ENCODE data around the gene FNBP1.
"Not testable (repeated sequence)": the region's sequence is repeated elsewhere in the genome, so short reads cannot be mapped to it uniquely, and the experiment has no call there.

Gene FNBP1

DNA sequence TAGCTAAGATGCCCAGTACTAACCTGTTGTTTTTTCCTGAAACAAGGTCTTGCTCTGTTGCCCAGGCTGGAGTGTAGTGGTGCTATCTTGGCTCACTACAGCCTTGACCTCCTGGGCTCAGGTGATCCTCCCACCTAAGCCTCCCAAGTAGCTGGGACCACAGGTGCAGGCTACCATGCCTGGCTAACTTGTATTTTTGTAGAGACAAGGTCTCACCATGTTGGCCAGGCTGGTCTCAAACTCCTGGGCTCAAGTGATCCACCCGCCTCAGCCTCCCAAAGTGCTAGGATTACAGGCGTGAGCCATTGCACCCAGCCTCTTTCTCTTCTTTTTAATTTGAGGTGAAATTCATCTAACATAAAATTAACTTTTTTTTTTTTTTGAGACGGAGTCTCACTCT, 21.1 kb downstream of the FNBP1 start:
- not testable (repeated sequence) for DNase-seq (ENCODE audit: low read depth)

DNA sequence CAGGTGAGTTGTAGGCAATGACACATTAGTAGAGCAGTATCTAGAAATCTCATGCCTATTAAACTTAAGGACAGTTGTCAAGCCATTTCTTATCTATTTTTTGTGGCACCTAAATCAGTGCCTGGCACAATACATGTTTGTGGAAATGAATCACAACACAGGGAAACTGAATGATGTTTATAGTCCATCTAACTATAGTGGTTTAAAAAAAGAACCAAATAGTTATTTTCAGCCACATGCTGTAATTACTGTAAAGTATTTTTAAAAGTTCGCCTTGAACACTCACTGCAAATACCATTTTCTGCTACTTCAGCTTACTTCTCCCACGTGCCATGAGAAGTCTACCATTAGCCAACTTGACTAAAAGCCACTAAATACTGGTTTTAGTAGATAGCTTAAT, 21.9 kb downstream of the FNBP1 start:
- DNase-seq (ENCODE audit: low read depth), result no peak

DNA sequence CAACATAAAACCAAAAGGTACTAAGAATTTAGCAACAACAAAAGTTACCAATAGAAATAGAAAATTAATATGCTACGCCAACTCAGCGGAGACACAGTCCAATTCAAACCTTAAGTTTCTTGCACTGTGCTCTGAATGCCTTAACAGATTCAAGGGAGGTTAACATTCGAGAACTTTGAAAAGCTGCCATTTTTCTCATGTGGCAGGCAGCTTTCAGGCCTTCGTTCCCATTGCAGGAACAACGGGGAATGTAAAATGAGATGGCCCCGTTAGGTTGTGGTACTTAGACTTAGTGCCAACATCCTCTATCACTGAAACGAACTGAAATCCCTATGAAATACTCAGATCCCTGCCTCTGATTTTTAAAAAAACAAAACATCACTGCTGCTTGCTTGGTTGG, 22.4 kb downstream of the FNBP1 start:
- no peak for DNase-seq (ENCODE audit: low read depth)

DNA sequence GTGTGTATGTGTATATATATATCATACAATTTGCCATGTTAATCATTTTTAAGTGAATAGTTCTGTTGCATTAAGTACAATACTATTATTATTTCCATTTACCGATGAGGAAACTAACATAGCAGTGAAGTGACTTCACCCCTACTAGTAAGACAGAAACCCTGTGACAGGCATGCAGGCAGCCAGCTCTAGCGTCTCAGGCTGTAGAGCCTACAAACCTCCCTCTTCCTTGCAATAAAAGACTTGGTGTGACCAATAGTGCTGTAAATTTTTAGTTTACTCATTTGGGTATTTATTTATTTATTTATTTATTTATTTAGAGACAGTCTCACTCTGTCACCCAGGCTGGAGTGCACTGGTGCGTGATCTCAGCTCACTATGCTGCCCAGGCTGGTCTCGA, 24.7 kb downstream of the FNBP1 start:
- DNase-seq (ENCODE audit: low read depth), result no peak

DNA sequence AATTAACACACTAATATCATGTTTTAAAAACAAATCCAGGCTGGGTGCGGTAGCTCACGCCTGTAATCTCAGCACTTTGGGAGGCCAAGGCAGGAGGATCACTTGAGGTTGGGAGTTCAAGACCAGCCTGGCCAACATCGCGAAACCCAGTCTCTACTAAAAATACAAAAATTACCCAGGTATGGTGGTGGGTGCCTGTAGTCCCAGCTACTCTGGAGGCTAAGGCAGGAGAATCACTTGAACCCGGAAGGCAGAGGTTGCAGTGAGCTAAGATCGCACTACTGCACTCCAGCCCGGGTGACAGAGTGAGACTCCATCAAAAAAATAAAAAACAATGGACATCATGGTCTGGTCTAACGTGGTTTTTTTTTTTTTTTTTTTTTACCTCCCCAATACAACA, 25.5 kb downstream of the FNBP1 start:
- DNase-seq (ENCODE audit: low read depth), result not testable (repeated sequence)

DNA sequence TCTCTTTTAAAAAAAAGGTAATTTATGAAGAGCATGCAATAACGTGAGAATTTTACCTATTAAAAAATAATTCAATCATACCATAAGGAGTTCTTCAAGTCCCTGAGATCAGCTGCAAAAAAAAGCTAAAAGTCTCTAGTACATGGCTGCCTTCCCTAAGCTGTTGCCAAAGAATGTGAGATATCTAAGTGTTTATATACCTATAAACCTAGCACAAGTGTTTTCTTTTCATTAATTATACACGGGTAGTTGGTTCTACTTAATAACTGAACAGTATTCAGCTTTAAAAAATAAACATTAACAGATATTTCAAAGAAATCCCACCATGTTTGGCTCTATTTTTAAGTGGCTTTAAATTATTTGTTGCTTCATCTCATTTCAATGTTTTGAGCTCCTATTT, 25.9 kb downstream of the FNBP1 start:
- no peak for DNase-seq (ENCODE audit: low read depth)

DNA sequence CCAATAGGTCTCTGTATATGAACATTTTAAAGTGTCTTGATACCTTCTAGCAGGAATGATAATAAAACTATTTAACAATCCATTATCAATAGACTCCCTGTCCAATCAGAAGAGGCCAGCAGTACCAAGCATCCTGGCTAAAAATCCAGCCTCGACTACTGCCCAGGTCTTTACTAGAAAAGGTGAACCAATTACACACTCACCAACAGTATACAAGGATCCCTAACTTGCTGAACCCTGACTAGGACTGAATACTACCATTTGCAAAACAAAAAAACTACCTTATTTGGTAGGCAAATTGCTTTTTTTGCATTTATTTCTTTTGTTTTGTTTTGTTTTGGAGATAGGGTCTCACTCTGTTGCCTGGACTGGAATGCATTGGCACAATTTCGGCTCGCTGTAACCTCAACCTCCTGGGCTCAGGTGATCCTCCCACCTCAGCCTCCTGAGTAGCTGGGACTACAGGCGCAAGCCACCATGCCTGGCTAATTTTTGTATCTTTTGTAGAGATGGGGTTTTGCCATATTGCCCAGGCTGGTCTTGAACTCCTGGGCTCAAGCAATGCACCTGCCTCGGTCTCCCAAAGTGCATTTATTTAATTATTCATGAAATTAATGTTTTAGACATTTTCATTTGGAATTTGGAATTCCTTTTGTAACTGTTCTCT, 27.5 kb downstream of the FNBP1 start:
- DNase-seq (ENCODE audit: low read depth), result no peak

DNA sequence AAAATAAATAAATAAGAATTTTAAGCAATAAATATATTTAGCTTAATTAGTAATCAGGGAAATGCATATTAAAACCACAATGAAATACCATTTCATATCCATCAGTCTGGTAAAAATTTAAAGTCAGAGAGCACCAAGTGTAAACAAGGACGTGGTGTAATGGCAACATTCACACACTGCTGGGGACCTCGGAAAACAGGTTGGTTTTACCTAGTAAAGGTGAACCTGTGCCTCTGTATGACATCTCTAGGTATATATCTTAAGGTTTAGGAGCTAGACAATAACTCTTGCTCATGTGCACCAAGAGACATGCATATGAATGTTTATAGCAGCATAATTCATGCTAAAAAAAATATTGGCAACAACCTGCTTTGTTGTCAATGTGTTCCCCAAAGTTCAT, 29.7 kb downstream of the FNBP1 start:
- no peak for DNase-seq (ENCODE audit: low read depth)

DNA sequence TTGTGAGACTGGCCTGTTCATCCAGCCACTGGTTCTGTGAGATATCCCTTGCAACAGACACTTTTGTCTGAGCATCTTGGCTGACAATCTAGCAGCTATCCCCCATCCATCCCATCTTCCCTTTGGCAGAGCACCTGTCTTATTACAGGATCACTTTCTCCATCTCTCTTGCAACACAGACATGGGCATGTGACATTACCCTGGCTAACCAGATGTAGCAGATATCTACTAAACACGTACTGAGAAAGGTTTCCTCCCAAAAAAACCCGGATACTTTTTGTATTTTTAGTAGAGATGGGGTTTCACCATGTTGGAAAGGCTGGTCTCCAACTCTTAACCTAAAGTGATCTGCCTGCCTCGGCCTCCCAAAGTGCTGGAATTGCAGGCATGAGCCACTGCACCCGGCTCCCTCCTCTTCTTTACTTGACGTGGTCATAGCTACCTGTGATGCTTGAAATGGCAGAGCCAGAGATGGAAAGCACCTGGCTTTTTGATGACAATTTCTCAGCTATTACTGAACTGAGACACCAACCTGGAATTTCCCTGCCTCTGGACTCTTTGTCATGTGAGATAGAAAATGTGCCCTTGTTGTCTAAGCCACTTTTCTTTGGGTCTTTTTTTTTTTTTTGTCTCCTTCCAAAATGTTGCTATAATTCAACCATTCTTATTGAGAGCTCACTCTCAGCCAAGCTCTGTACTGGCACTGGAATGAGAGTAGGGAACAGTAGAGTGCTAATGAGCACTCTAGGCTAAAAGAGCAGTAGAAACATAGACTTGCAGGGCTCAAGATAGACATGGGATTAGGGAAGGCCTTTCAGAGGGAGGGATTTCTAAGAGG, 32.6 kb downstream of the FNBP1 start:
- DNase-seq (ENCODE audit: low read depth), result no peak

DNA sequence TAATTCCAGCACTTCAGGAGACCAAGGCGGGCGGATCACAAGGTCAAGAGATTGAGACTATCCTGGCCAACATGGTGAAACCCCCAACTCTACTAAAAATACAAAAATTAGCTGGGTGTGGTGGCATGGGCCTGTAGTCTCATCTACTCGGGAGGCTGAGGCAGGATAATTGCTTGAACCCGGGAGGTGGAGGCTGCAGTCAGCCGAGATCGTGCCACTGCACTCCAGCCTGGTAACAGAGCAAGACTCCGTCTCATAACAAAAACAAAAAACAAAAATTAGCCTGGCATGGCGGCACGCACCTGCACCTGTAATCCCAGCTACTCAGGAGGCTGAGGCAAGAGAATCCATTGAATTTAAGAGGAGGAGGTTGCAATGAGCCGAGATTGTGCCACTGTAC, 33.4 kb downstream of the FNBP1 start:
- DNase-seq (ENCODE audit: low read depth), result not testable (repeated sequence)

DNA sequence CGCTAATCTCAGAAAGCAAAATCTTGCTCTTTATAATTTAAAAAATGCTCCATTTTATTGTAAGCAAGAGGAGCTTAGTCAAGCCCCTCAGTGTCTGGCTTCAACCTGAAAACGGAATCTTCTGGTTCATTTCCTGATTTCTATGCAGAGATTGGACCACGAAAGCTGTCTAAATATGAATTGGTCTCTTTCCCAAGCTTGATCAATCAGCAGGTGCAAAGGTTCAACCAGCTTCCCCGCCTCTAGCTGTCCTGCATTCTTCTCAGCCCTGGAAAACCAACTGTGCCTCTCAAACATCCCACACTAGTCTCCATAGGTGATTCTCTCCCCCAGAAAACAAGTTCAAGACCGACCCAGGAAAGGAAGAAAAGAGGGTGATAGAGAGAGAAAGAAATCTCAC, 34.5 kb downstream of the FNBP1 start:
- no peak for DNase-seq (ENCODE audit: low read depth)

DNA sequence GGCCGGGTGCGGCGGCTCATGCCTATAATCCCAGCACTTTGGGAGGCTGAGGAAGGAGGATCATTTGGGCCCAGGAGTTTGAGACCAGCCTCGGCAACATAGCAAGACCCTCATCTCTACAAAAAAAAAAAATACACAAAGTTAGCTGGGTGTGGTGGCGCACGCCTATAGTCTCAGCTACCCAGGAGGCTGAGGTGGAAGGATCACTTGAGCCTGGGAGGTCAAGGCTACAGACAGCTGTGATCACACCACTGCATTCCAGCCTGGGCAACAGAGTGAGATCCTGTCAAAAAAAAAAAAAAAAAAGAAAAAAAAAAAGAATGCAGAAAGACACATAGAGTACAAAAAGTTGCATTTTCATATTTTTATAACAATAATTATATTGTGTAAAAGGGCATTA, 36.0 kb downstream of the FNBP1 start:
- not testable (repeated sequence) for DNase-seq (ENCODE audit: low read depth)

DNA sequence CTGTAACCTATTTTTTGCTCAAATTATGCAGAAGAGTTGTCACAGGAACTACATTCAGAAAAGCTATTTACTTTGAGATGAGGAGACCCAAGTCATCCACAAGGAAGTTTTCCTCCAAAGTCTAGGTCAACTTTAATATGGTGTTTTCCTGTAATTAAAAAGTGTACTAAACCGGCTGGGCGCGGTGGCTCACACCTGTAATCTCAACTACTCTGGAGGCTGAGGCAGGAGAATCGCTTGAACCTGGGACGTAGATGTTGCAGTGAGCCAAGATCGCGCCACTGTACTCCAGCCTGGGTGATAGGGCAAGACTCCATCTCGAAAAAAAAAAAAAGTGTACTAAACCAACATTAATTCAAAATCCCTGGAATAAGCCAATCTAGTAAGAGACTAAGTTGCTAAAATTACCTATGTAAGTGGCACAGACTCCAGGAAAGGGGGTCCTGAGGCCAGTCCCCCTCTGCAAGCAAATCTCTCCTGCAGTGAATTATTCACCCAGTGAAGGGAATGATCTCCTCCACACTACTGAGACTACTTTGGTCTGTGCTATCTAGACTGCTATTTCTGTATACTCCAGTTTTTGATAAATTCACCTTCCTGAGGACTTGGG, 38.9 kb downstream of the FNBP1 start:
- no peak for DNase-seq (ENCODE audit: low read depth)

DNA sequence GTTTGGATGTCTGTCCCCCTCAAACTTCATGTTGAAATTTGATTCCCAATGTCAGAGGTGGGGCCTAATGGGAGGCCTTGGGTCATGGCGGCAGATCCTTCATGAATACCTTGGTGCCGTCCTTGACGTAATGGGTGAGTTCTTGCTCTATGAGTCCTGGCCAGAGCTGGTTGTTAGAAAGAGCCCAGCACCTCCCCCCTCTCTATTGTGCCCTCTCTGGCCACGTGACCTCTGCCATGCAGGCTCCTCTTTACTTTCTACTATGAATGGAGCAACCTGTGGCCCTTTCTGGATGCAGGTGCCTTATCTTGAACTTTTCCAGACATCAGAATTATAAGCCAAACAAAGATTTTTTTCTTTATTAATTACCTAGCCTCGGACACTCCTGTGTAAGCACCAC, 40.7 kb downstream of the FNBP1 start:
- DNase-seq (ENCODE audit: low read depth), result no peak

DNA sequence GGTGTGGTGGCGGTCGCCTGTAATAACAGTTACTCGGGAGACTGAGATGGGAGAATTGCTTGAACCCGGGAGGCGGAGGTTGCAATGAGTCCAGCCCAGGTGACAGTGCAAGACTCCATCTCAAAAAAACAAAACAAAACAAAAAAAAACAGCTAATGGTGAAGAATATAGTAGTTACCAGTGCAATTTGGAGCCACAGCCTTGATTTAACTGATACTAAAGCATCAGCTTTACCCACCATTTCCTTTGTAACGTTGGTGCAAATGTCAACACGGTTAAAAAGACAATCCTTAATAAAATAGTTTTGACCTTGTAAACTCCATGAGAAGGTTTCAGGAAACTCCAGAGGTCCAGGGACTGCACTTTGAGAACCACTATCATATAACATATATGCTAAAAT, 41.8 kb downstream of the FNBP1 start:
- DNase-seq (ENCODE audit: low read depth), result no peak

DNA sequence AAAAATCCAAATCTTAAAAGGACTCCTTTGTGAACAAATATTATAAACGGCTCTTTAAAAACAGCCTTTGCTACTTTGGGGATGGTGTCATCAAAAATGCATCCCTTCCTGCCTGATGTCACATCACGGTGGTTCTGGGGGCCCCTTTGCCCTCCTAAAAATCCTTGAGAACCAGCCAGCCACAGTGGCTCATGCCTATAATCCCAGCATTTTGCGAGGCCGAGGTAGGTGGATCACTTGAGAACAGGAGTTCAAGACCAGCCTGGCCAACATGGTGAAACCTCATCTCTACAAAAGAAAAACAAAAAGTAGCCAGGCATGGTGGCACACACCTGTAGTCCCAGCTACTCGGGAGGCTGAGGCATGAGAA, 43.9 kb downstream of the FNBP1 start:
- DNase-seq (ENCODE audit: low read depth), result no peak

DNA sequence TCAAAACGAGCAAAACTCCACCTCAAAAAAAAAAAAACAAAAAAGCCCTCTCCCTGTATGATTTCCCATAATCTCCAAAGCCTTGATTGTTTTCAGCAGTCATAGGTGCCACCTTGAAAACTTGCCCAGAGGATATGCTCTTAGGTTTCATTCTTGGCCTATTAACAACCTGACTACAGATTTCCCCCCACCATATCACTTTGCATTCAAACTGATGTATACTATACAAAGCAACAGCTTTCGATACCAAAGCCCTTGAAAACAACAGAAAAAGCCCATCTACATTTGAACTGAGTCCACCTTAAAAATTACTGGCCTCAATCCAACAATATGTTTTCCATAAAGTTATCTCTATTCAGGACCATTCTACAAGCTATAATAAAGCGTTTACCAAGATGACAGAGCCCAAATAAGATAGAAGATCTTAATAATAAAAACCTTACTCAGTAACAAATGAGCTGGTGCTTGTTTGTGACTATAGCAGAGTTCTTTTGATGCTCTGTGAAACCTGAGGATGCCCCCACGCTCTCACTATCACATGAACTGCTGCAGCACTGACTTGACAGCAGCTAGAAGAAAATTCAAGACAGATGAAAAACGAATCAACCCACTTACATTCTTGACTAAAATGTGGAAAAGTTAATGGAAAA, 44.4 kb downstream of the FNBP1 start:
- no peak for DNase-seq (ENCODE audit: low read depth)

DNA sequence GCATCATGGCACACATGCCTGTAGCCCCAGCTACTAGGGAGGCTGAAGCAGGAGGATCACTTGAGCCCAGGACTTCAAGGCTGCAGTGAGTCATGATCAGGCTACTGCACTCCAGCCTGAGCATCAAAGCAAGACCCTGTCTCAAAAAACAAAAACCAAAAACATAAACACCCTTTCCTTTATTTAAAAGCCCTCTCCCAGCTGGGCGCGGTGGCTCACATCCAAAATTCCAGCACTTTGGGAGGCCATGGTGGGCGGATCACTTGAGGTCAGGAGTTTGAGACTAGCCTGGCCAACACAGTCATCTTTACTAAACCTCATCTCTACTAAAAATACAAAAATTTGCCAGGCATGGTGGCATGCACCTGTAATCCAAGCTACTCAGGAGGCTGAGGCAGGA, 45.3 kb downstream of the FNBP1 start:
- not testable (repeated sequence) for DNase-seq (ENCODE audit: low read depth)

DNA sequence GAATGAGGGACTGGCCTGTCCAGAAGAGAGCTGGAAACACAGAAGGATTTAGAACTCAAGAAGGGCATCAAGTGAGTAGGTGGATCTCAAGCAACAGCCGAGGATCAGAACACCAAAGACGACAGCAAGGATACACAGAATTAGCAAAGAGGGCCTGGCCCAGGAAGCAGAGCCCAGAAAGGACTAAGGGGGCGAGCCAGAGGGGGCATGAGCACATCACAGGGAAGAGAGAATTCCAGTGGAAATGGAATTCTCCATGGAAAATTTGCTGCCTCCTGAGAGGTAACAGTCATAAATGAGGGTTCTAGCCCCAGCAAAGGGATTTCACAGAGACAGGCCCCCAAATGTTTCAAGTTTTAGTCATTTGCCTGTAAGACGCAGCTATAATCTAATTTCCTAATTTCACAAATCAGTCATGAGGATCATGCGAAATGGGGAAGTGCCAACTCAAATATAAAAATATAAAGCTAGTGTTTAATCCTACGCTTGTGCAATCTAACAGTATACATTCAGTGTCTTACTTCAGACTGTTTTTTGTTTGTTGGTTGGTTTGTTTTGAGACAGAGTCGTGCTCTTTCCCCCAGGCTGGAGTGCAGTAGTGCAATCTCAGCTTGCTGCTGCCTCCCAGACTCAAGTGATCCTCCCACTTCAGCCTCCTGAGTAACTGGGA, 46.7 kb downstream of the FNBP1 start:
- DNase-seq (ENCODE audit: low read depth), result no peak

DNA sequence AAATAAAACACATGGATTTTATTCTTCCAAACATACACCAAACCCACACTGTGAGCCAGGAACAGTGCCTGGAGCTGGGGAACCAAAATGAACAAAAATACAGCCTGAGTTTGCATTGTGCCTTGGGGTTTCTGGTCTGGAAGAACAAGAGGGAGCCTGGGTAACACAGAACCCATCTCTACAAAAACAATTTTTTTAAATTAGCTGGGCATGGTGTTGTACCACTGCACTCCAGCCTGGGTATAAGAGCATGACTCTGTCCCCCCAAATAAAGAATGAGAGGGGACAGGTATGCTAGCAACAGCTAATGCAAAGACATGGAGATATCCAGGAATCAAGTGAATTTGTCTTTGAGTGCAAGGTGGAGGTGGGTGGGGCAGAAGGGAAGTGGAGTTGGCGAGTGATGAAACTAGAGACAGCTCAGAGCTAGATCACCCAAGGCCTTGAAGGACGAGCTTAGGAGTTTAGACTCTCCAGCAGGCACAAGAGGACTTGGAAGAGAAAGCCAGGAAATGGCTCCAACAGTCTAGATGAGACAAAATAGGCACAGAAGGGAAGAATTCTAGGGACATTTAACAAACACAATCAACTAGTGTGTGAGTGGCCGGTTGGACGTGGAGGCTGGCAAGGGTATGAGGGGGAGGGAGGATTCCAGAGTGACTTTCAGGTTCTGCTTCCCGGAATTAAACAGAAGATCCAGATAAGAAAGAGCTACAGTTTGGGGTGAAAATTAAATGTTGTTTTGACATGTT, 47.4 kb downstream of the FNBP1 start:
- no peak for DNase-seq (ENCODE audit: low read depth)

DNA sequence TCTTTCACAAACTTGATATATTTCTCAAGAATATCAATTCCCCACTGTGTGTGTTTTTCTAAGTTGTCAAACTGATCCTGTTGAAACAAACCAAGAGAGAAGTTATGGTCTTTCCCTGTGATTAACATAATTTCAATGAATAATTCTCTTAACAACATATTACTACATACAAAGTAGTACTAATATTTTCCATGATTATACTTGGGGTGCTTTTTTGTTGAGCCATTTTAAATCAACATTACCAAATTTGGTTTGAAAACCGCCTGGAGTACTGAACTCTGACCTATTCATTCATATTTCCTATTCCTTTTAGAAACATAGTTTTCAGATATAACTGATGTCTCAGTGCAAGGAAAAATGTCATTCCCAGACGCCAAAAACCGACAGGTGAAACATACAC, 48.1 kb downstream of the FNBP1 start:
- no peak for DNase-seq (ENCODE audit: low read depth)

DNA sequence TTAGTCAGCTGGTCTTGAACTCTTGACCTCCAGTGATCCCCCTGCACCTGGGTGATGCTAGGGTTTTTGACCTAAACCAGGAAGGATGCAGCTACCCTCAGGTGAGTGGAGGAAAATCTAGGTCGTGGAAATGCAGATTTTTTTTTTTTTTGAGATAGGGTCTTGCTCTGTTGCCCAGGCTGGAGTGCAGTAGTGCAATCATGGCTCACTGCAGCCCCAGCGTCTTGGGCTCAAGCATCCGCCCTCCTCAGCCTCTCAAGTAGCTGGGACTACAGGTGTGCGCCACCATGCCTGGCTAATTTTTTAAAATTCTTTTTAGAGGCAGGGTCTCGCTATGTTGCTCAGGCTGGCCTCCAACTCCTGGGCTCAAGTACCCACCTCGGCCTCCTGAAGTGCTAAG, 51.9 kb downstream of the FNBP1 start:
- not testable (repeated sequence) for DNase-seq (ENCODE audit: low read depth)

All from activated gamma-delta T cell treated with anti-CD3 and anti-CD28 coated beads, Interleukin-2, amount 50 U/mL, for 16 hours (primary cell).